Measurements from ENCODE around the gene TMEM94.

The TMEM94 gene

DNA sequence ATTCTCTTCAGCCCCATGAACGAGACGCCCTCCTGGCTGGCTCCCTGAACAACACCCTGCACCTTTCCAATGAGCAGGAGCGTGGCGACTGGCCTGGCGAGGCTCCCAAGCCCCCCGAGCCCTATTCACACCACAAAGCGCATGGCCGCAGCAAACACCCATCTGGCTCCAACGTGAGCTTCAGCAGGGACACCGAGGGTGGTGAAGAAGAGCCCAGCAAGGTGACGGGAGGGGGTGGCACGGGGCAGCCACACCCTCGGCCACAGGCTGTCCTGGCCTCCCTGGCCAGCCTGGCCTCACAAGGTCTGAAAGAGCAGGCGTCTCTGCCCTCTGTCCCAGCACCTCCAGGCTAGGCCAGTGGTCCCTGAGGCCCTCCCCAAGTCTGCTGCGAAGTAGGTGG lies 35.2 kb downstream of the TMEM94 start:
- TF ChIP-seq CTCF (IDR thresholded peaks at IDR 0.05; ENCODE audit: insufficient read depth, low read depth, low read length, missing control alignments) = no peak
- no peak for DNase-seq (ENCODE audit: low read depth)
- H3K4me3 ChIP-seq (ENCODE audit: low read depth, low read length) = no peak overlapping the region

DNA sequence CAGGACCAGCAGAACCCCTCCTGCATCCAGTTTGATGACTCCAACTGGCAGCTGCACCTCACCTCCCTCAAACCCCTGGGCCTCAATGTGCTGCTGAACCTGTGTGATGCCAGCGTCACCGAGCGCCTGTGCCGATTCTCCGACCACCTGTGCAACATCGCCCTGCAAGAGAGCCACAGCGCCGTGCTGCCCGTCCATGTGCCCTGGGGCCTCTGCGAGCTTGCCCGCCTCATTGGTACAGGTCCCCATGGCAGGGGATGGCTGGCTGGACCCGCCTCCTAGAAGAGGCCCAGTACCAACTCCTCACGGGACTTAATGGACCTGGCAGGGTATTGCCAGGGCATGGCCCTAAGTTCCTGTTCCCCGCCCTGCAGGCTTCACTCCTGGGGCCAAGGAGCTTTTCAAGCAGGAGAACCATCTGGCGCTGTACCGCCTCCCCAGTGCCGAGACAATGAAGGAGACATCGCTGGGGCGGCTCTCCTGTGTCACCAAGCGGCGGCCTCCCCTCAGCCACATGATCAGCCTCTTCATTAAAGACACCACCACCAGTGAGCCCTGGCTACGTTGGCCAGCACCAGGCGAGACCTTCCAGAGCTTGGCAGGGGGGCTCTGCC lies 36.2 kb downstream of the TMEM94 start:
- no peak for DNase-seq (ENCODE audit: low read depth)
- no peak for TF ChIP-seq CTCF (IDR thresholded peaks at IDR 0.05; ENCODE audit: insufficient read depth, low read depth, low read length, missing control alignments)

DNA sequence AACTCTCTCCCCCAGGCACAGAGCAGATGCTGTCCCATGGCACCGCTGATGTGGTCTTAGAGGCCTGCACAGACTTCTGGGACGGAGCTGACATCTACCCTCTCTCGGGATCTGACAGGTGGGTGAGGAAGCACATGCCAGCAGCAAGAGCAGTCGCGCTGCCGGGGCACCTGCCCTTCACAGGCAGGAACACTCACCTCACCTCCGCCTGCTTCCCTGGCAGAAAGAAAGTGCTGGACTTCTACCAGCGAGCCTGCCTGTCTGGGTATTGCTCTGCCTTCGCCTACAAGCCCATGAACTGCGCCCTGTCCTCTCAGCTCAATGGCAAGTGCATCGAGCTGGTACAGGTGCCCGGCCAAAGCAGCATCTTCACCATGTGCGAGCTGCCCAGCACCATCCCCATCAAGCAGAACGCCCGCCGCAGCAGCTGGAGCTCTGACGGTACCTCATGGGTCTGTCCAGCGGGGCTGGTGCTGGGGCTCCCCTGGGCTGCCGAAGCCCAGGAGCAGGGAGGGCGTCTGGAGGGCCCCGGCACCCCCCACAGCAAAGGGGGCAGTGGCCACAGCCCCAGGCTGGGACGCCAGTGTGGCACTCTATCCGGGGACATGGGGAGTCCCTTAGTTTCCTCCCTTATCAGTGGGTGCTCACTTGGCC lies 37.2 kb downstream of the TMEM94 start:
- no peak for TF ChIP-seq CTCF (IDR thresholded peaks at IDR 0.05; ENCODE audit: insufficient read depth, low read depth, low read length, missing control alignments)
- H3K4me3 ChIP-seq (ENCODE audit: low read depth, low read length) = no peak overlapping the region
- DNase-seq (ENCODE audit: low read depth) = no peak

More for the DNA sequence above, 36.2 kb downstream of the TMEM94 start:
- no peak overlapping the region for H3K4me3 ChIP-seq (ENCODE audit: low read depth, low read length)

DNA sequence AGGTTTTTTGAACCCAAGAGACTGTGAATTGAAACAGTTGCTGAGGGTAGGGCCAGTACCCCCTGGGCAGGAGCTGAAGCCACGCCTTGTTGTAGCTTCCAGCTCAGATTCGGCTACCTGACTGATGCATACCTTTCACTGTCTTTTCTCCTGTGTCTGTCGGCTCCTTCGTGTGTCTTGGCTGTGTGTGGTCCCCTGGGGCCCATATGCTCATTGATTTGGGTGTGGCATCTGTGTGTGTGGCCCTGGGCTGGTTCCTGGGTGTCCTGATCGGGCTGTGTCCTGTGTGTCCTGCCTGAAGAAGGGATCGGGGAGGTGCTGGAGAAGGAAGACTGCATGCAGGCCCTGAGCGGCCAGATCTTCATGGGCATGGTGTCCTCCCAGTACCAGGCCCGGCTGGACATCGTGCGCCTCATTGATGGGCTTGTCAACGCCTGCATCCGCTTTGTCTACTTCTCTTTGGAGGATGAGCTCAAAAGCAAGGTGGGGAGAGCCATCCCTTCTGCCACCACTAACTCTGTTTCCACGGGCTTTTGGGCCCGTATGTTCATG lies 38.0 kb downstream of the TMEM94 start:
- DNase-seq (ENCODE audit: low read depth) = no peak
- no peak overlapping the region for H3K4me3 ChIP-seq (ENCODE audit: low read depth, low read length)
- no peak for TF ChIP-seq CTCF (IDR thresholded peaks at IDR 0.05; ENCODE audit: insufficient read depth, low read depth, low read length, missing control alignments)

- no peak overlapping the region for H3K4me3 ChIP-seq (ENCODE audit: low read depth, low read length)
- no peak for DNase-seq (ENCODE audit: low read depth)
- TF ChIP-seq CTCF (IDR thresholded peaks at IDR 0.05; ENCODE audit: insufficient read depth, low read depth, low read length, missing control alignments) = no peak
Observed at GRCh38 chr17:75496005-75496404, 39.6 kb downstream of the TMEM94 start.

DNA sequence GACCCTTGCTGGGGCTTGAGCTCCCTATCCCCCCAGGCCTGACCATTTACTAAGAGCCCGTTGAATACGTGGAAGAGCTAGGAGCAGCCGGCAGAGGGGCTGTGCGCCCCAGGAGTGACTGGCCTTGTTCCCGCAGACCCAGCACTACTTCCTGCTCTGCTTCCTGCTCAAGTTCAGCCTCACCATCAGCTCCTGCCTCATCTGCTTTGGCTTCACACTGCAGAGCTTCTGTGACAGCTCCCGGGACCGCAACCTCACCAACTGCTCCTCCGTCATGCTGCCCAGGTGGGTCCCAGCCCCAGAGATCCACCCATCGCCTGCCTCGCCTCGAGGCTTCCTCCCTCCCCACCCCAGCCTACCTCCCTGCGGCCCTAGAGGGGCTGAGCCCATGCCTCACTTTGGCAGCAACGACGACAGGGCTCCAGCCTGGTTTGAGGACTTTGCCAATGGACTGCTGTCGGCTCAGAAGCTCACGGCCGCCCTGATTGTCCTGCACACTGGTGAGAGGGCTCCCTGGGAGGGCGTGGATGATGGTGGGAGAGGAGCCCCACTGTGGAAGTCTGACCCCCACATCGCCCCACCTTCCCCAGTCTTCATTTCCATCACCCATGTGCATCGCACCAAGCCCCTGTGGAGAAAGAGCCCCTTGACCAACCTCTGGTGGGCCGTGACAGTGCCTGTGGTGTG lies 41.7 kb downstream of the TMEM94 start:
- TF ChIP-seq CTCF (IDR thresholded peaks at IDR 0.05; ENCODE audit: insufficient read depth, low read depth, low read length, missing control alignments) = no peak
- H3K4me3 ChIP-seq (ENCODE audit: low read depth, low read length) = no peak overlapping the region
- no peak for DNase-seq (ENCODE audit: low read depth)
